RWPE2 (cell line): ENCODE results near the gene CDC14A.

Source experiments
- ATAC-seq: fragments of 200-7000 bp; cut with Tn5 transposase; 3 replicates; pipeline ENCODE4 v1.9.1; 2021; ENCODE audit warnings: low read depth
- DNase-seq: peaks from one replicate; pipeline ENCODE4 v3.0.0-alpha.2; 2020; ENCODE audit warnings: low spot score
- H3K27ac ChIP-seq: fragments of 450-650 bp; 2 replicates; pipeline ENCODE4 v1.5.1; 2017; ENCODE audit warnings: mild to moderate bottlenecking; ENCODE audit not compliant: poor library complexity, severe bottlenecking
- H3K27me3 ChIP-seq: fragments of 250-450 bp; sonication (Bioruptor Pico); 2 replicates; pipeline ENCODE4 v1.5.1; 2021; ENCODE audit warnings: mild to moderate bottlenecking, moderate library complexity; ENCODE audit not compliant: insufficient read depth, poor library complexity, severe bottlenecking
- H3K36me3 ChIP-seq: fragments of 250-450 bp; sonication (Bioruptor Pico); 2 replicates; pipeline ENCODE4 v1.5.1; 2020; ENCODE audit warnings: low read depth, mild to moderate bottlenecking, moderate library complexity
- H3K4me1 ChIP-seq: fragments of 250-450 bp; sonication (Bioruptor Pico); 2 replicates; pipeline ENCODE4 v1.5.1; 2021; ENCODE audit warnings: mild to moderate bottlenecking, moderate library complexity; ENCODE audit not compliant: insufficient read depth, poor library complexity, severe bottlenecking
- H3K4me3 ChIP-seq: fragments of 250-450 bp; sonication (Bioruptor Pico); 2 replicates; pipeline ENCODE4 v1.5.1; 2021; ENCODE audit warnings: mild to moderate bottlenecking, moderate library complexity; ENCODE audit not compliant: severe bottlenecking
- H3K9me3 ChIP-seq: fragments of 250-450 bp; sonication (Bioruptor Pico); 2 replicates; pipeline ENCODE4 v1.5.1; 2021; ENCODE audit warnings: mild to moderate bottlenecking, moderate library complexity; ENCODE audit not compliant: severe bottlenecking
- CTCF ChIP-seq: fragments of 450-650 bp; IDR thresholded peaks from one replicate; pipeline ENCODE4 v1.5.1; 2017; ENCODE audit warnings: mild to moderate bottlenecking, moderate library complexity; ENCODE audit not compliant: poor library complexity, severe bottlenecking

The CDC14A gene

GRCh38 chr1:100449477-100449876, 97.2 kb downstream of the CDC14A start:
- no peaks in the 10 kb centered on the region for H3K4me1 ChIP-seq
- DNase-seq = no peak
- no peak overlapping the region for H3K27ac ChIP-seq
- no peak for ATAC-seq
- no peak for TF ChIP-seq CTCF
- no peaks in the 10 kb centered on the region for H3K9me3 ChIP-seq
- H3K36me3 ChIP-seq = no peaks in the 10 kb centered on the region
- H3K27me3 ChIP-seq = no peaks in the 10 kb centered on the region
- no peak overlapping the region for H3K4me3 ChIP-seq

GRCh38 chr1:100452641-100453040, 100.3 kb downstream of the CDC14A start:
- H3K27ac ChIP-seq = no peak overlapping the region
- no peaks in the 10 kb centered on the region for H3K4me1 ChIP-seq
- no peak for TF ChIP-seq CTCF
- no peak overlapping the region for H3K4me3 ChIP-seq
- no peaks in the 10 kb centered on the region for H3K9me3 ChIP-seq
- H3K27me3 ChIP-seq = no peaks in the 10 kb centered on the region
- DNase-seq (no peak), ATAC-seq (no peak)
- H3K36me3 ChIP-seq = no peaks in the 10 kb centered on the region

DNA sequence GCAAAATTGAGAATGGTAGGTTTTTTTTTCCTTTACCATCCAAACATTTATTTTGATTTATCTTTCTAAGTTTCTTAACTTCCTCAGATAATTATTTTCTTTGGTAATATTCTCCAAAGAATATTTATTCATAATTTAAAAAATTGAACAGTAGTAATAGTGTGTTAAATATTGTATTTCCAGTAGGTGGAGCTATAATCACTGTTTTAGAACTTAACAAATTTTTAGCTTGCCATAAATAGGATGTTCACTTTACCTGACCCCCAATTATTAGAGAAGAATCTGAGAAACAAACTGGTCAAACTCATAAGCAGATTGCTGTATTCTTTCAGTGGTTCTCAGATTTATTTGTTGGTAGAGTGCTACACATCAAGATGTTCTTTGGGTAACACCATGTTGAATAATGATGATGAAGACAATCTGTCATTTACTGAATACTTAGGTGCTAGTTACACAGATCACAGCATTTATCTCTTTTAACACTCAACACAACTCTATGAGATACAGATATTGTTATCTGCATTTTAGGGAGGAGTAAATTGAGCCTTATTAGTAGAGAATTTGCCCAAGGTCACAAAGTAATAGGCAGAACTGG, 103.3 kb downstream of the CDC14A start:
- DNase-seq = no peak
- ATAC-seq = no peak
- H3K27ac ChIP-seq = no peak overlapping the region
- H3K9me3 ChIP-seq = no peaks in the 10 kb centered on the region
- no peaks in the 10 kb centered on the region for H3K36me3 ChIP-seq
- no peak overlapping the region for H3K4me3 ChIP-seq
- no peaks in the 10 kb centered on the region for H3K4me1 ChIP-seq
- TF ChIP-seq CTCF = peak; percentile 83
- no peaks in the 10 kb centered on the region for H3K27me3 ChIP-seq

GRCh38 chr1:100456880-100457279, 104.6 kb downstream of the CDC14A start:
- ATAC-seq (no peak), DNase-seq (no peak)
- Histone ChIP-seq H3K27ac (no peak overlapping the region), H3K36me3 (no peaks in the 10 kb centered on the region), H3K27me3 (no peaks in the 10 kb centered on the region), H3K4me3 (no peak overlapping the region), H3K9me3 (no peaks in the 10 kb centered on the region), H3K4me1 (no peaks in the 10 kb centered on the region)
- TF ChIP-seq CTCF = no peak

- Histone ChIP-seq H3K27ac (no peak overlapping the region), H3K4me1 (no peaks in the 10 kb centered on the region), H3K9me3 (no peaks in the 10 kb centered on the region), H3K27me3 (no peaks in the 10 kb centered on the region), H3K4me3 (no peak overlapping the region), H3K36me3 (no peaks in the 10 kb centered on the region)
- ATAC-seq (no peak), DNase-seq (no peak)
- TF ChIP-seq CTCF = no peak
Measured at GRCh38 chr1:100457683-100458082, 105.4 kb downstream of the CDC14A start.
